ENCODE measurements around the gene RIMBP2.

The RIMBP2 gene

GRCh38 chr12:130367523-130367922 is 348.6 kb downstream of the RIMBP2 start:
- in situ Hi-C loops (cut with MboI; ENCODE audit: low sequenced_read_pairs, unreplicated experiment), result no loop called here

GRCh38 chr12:130367003-130367402 is 349.1 kb downstream of the RIMBP2 start:
- in situ Hi-C loops (cut with MboI; ENCODE audit: low sequenced_read_pairs, unreplicated experiment), result no loop called here
- DNase-seq (ENCODE audit: low spot score), result no peak
- TF ChIP-seq CTCF (IDR thresholded peaks at IDR 0.05; ENCODE audit: borderline replicate concordance, control extremely low read depth, extremely low read depth, insufficient read depth, missing control alignments), result no peak

More at GRCh38 chr12:130367523-130367922, 348.6 kb downstream of the RIMBP2 start:
- DNase-seq (ENCODE audit: low spot score), result no peak
- TF ChIP-seq CTCF (IDR thresholded peaks at IDR 0.05; ENCODE audit: borderline replicate concordance, control extremely low read depth, extremely low read depth, insufficient read depth, missing control alignments), result no peak

GRCh38 chr12:130366159-130366558 is 349.9 kb downstream of the RIMBP2 start:
- no peak for DNase-seq (ENCODE audit: low spot score)
- no peak for TF ChIP-seq CTCF (IDR thresholded peaks at IDR 0.05; ENCODE audit: borderline replicate concordance, control extremely low read depth, extremely low read depth, insufficient read depth, missing control alignments)
- in situ Hi-C loops (cut with MboI; ENCODE audit: low sequenced_read_pairs, unreplicated experiment), result no loop called here

GRCh38 chr12:130364578-130364977 is 351.5 kb downstream of the RIMBP2 start:
- in situ Hi-C loops (cut with MboI; ENCODE audit: low sequenced_read_pairs, unreplicated experiment), result no loop called here
- no peak for DNase-seq (ENCODE audit: low spot score)
- no peak for TF ChIP-seq CTCF (IDR thresholded peaks at IDR 0.05; ENCODE audit: borderline replicate concordance, control extremely low read depth, extremely low read depth, insufficient read depth, missing control alignments)

- TF ChIP-seq CTCF (IDR thresholded peaks at IDR 0.05; ENCODE audit: borderline replicate concordance, control extremely low read depth, extremely low read depth, insufficient read depth, missing control alignments), result no peak
- in situ Hi-C loops (cut with MboI; ENCODE audit: low sequenced_read_pairs, unreplicated experiment), result no loop called here
Measured at GRCh38 chr12:130362060-130362459, 354.0 kb downstream of the RIMBP2 start.

GRCh38 chr12:130357729-130358330 is 358.3 kb downstream of the RIMBP2 start:
- in situ Hi-C loops (cut with MboI; ENCODE audit: low sequenced_read_pairs, unreplicated experiment), result no loop called here
- DNase-seq (ENCODE audit: low spot score), result no peak
- TF ChIP-seq CTCF (IDR thresholded peaks at IDR 0.05; ENCODE audit: borderline replicate concordance, control extremely low read depth, extremely low read depth, insufficient read depth, missing control alignments), result no peak

More at GRCh38 chr12:130362060-130362459, 354.0 kb downstream of the RIMBP2 start:
- DNase-seq (ENCODE audit: low spot score), result no peak
